Measurements from ENCODE around the gene CREM. TPM values are rescaled to one million over a fixed set of nuclear protein-coding genes. Genes with fewer than 3 reads are reported as not detected.
"Not testable (repeated sequence)": the region's sequence is repeated elsewhere in the genome, so short reads cannot be mapped to it uniquely, and the experiment has no call there.

Gene CREM
- 10 to 100 TPM; 44.1 to 91.7 (median 57.6) TPM for total RNA-seq
- polyA plus RNA-seq, result 10 to 100 TPM; 37.8 to 81.5 TPM
- long read RNA-seq, donor 1, partial matches to known transcripts, result 2 of 50 reads
- long read RNA-seq, donor 1, other reads (novel, unspliced or antisense), result 34 of 50 reads
- long read RNA-seq, donor 2, transcript CREM-211 (4 exons, 1,207 nt), result major isoform, 6 of 32 reads
- long read RNA-seq, donor 2, partial matches to known transcripts, result 1 of 32 reads
- long read RNA-seq, donor 2, other reads (novel, unspliced or antisense), result 13 of 32 reads
- long read RNA-seq, donor 3, transcript CREM-207 (3 exons, 1,895 nt), result minor isoform, 12 of 70 reads
- long read RNA-seq, donor 3, transcript CREM-230 (3 exons, 626 nt), result major isoform, 13 of 70 reads
- long read RNA-seq, donor 3, partial matches to known transcripts, result 1 of 70 reads
- long read RNA-seq, donor 3, other reads (novel, unspliced or antisense), result 28 of 70 reads

- H3K36me3 ChIP-seq, result no peaks in the 10 kb centered on the region
- intact Hi-C loops (cut with DNase I), result loop anchor here in 9 of 10 donors (1.0 to 10.0 kb wide), 7 partner anchors 66 to 438 kb away; partner anchors contain the start of gene CCNY (in 3 of the 9)
- TF ChIP-seq CTCF (IDR thresholded peaks at IDR 0.05), result peak; percentile 84 to 96 (median 88)
- H3K27me3 ChIP-seq, result no peaks in the 10 kb centered on the region
- no peaks in the 10 kb centered on the region for H3K9me3 ChIP-seq
- H3K4me3 ChIP-seq, result peak within 1 kb of the TSS; percentile 57 to 92 (median 82)
- ATAC-seq, result peak; percentile 94 to 99 (median 97)
- peak; percentile 99 to 100 for DNase-seq
- H3K27ac ChIP-seq, result peak within 1 kb of the TSS; percentile 97 to 100 (median 100)
- 1 to 2% methylated on average over 53 to 80 of the region's 80 CpGs for WGBS, 2 donors
- peaks cover 3 to 38% (median 21%) of the 10 kb centered on the region in 9 donors for H3K4me1 ChIP-seq
Observed at GRCh38 chr10:35126530-35127288, at the start of gene CREM. Gene CREM (plus strand): TSS chr10:35126846. CDS start chr10:35137836, 10,990 bp downstream.

- intact Hi-C loops (cut with DNase I), result loop anchor here in 1 of 10 donors (10.0 kb wide), 1 partner anchor 1484 kb away; no protein-coding TSS in a partner anchor
- 92 to 93% methylated on average over 4 of the region's 4 CpGs for WGBS, 2 donors
- H3K4me1 ChIP-seq, result no peaks in the 10 kb centered on the region
- H3K36me3 ChIP-seq, result peaks cover 0 to 27% (median 0%) of the 10 kb centered on the region in 9 donors
- peaks cover 0 to 16% (median 0%) of the 10 kb centered on the region in 11 donors for H3K9me3 ChIP-seq
- no peak overlapping the region for H3K27ac ChIP-seq
- no peaks in the 10 kb centered on the region for H3K27me3 ChIP-seq
- no peak for DNase-seq
- no peak for TF ChIP-seq CTCF (IDR thresholded peaks at IDR 0.05)
- peak in 1 of 8 donors; percentile 15 for ATAC-seq
- no peak overlapping the region for H3K4me3 ChIP-seq
Observed at GRCh38 chr10:35079265-35079664, 47.4 kb upstream of the CREM start.

GRCh38 chr10:35079763-35080162, 46.9 kb upstream of the CREM start:
- 88 to 90% methylated on average over 3 of the region's 3 CpGs for WGBS, 2 donors
- intact Hi-C loops (cut with DNase I), result loop anchor here in 1 of 10 donors (10.0 kb wide), 1 partner anchor 1485 kb away; no protein-coding TSS in a partner anchor
- DNase-seq, result no peak

GRCh38 chr10:35080261-35080660, 46.4 kb upstream of the CREM start:
- 97 to 100% methylated on average over 1 of the region's 1 CpG for WGBS, 2 donors
- H3K4me3 ChIP-seq; H3K4me1 ChIP-seq; DNase-seq; H3K27me3 ChIP-seq; H3K27ac ChIP-seq; ATAC-seq; intact Hi-C loops (cut with DNase I): not testable (repeated sequence)
- H3K36me3 ChIP-seq, result peaks cover 0 to 27% (median 0%) of the 10 kb centered on the region in 9 donors
- peaks cover 0 to 16% (median 0%) of the 10 kb centered on the region in 11 donors for H3K9me3 ChIP-seq

More at GRCh38 chr10:35079763-35080162, 46.9 kb upstream of the CREM start:
- peaks cover 0 to 27% (median 0%) of the 10 kb centered on the region in 9 donors for H3K36me3 ChIP-seq
- H3K4me3 ChIP-seq, result no peak overlapping the region
- TF ChIP-seq CTCF (IDR thresholded peaks at IDR 0.05), result no peak
- peaks cover 0 to 16% (median 0%) of the 10 kb centered on the region in 11 donors for H3K9me3 ChIP-seq
- H3K27me3 ChIP-seq, result no peaks in the 10 kb centered on the region
- ATAC-seq, result no peak
- H3K27ac ChIP-seq, result no peak overlapping the region
- H3K4me1 ChIP-seq, result no peaks in the 10 kb centered on the region

Data from heart right ventricle (tissue), 16 donors.